K562 (cell line): Measurements from ENCODE around the gene FAM171A1. TPM values are rescaled to one million over a fixed set of nuclear protein-coding genes. Genes with fewer than 3 reads are reported as not detected.
A peak's percentile ranks its signal among the peaks of the same experiment; 100 is the strongest.

Experiments
- ATAC-seq: fragments of 200-7000 bp; cut with Tn5 transposase; 3 replicates; pipeline ENCODE4 v1.9.1; 2020; ENCODE audit warnings: moderate library complexity
- BruUV-seq: library from RNA; stranded (reverse); fragments of 400-500 nt; replicated peaks from 2 replicates; lab custom pipeline; 2021; lab: Mats Ljungman, UMichigan
- CTCF ChIA-PET: fragments of 300-600 bp; formaldehyde crosslinking; extraction: SDS; loops from one replicate; lab custom pipeline; 2021; ENCODE audit warnings: low intra/inter-chr PET ratio; lab: Yijun Ruan, JAX
- POLR2A ChIA-PET: fragments of 300-600, 350-650 bp; sonication (Branson Sonifier 250); formaldehyde crosslinking; extraction: SDS; loops from one replicate; lab custom pipeline; 2021; ENCODE audit warnings: antibody characterized with exemption, inconsistent platforms; lab: Yijun Ruan, JAX
- DNase-seq, 4 experiments: peaks; one replicate each; pipeline versions ENCODE4 v3.0.0 to v3.0.0-alpha.2; 2011 to 2018; ENCODE audit warnings: low spot score in 3 of 4, mixed read lengths in 3 of 4; ENCODE audit errors: extremely low read depth in 1 of 4
- FAIRE-seq: peaks from 2 replicates; lab custom pipeline; 2011; peaks lifted over from hg19 to GRCh38; lab: Jason Lieb, UNC
- H2AFZ ChIP-seq: 2 replicates; pipeline ENCODE4 v1.6.0; 2011; ENCODE audit warnings: low read depth, low read length, control low read depth, inconsistent platforms
- H3K27ac ChIP-seq: fragments of 200-600 bp; 3 replicates; pipeline ENCODE4 v1.8.0; 2011; ENCODE audit warnings: low read depth, mild to moderate bottlenecking, control low read depth, inconsistent platforms, low read length, moderate library complexity, mixed read lengths; ENCODE audit errors: extremely low read depth
- H3K27me3 ChIP-seq, 2 experiments: fragments of 300-600 bp in 1 of 2; 2 replicates in 1 of 2; 3 replicates in 1 of 2; pipeline versions ENCODE4 v1.6.0 to v1.8.0; 2011; ENCODE audit warnings: inconsistent platforms in 2 of 2, low read length in 2 of 2, mild to moderate bottlenecking in 1 of 2, mixed read lengths in 1 of 2, moderate library complexity in 1 of 2; ENCODE audit not compliant: control insufficient read depth in 2 of 2, insufficient read depth in 2 of 2
- H3K36me3 ChIP-seq: fragments of 300-600 bp; 3 replicates; pipeline ENCODE4 v1.8.0; 2011; ENCODE audit warnings: mild to moderate bottlenecking, low read length, inconsistent platforms; ENCODE audit not compliant: control insufficient read depth, insufficient read depth
- H3K4me1 ChIP-seq, 2 experiments: fragments of 200-600 bp in 1 of 2; replicated peaks in 1 of 2; 2 replicates in 1 of 2; 3 replicates in 1 of 2; pipeline versions ENCODE4 v1.5.1 to v1.8.0; 2011; ENCODE audit warnings: inconsistent platforms in 2 of 2, low read length in 2 of 2, mild to moderate bottlenecking in 1 of 2, mixed read lengths in 1 of 2, moderate library complexity in 1 of 2; ENCODE audit not compliant: control insufficient read depth in 2 of 2, insufficient read depth in 2 of 2
- H3K4me2 ChIP-seq: 2 replicates; pipeline ENCODE4 v1.6.1; 2011; ENCODE audit warnings: low read length, control low read depth, inconsistent platforms, mixed read lengths; ENCODE audit not compliant: insufficient read depth
- H3K4me3 ChIP-seq: fragments of 200-600 bp; sonication (generic), shearing (Covaris generic); 2 replicates; pipeline ENCODE4 v1.5.1; 2016; ENCODE audit warnings: control low read depth, inconsistent platforms
- H3K79me2 ChIP-seq: fragments of 200-600 bp; 3 replicates; pipeline ENCODE4 v1.8.0; 2011; ENCODE audit warnings: low read length, inconsistent platforms; ENCODE audit not compliant: control insufficient read depth, insufficient read depth
- H3K9ac ChIP-seq, 2 experiments: 2 replicates each; pipeline versions ENCODE4 v1.6.0 to v1.6.1; 2011; ENCODE audit warnings: low read depth in 2 of 2, low read length in 2 of 2, control low read depth in 1 of 2, inconsistent platforms in 1 of 2, mild to moderate bottlenecking in 1 of 2, mixed read lengths in 1 of 2; ENCODE audit not compliant: insufficient read depth in 1 of 2
- H3K9me1 ChIP-seq: one replicate; pipeline ENCODE4 v1.6.0; 2011; ENCODE audit warnings: inconsistent platforms, mild to moderate bottlenecking, low read length, moderate library complexity; ENCODE audit not compliant: control insufficient read depth, insufficient read depth
- H3K9me3 ChIP-seq: replicated peaks from 2 replicates; pipeline ENCODE4 v1.5.1; 2011; ENCODE audit warnings: low read depth, low read length, inconsistent platforms; ENCODE audit not compliant: control insufficient read depth, insufficient read depth
- H4K20me1 ChIP-seq: replicated peaks from 2 replicates; pipeline ENCODE4 v1.6.1; 2011; ENCODE audit warnings: low read length, inconsistent platforms, mixed read lengths; ENCODE audit not compliant: control insufficient read depth, insufficient read depth
- CBX8 ChIP-seq: fragments of 200-600 bp; sonication (generic); IDR thresholded peaks from 2 replicates; pipeline ENCODE4 v1.6.1; 2012; ENCODE audit warnings: borderline replicate concordance, mixed run types, low read depth, mild to moderate bottlenecking, moderate library complexity, mixed read lengths, low read length, control low read depth, inconsistent platforms; ENCODE audit not compliant: poor library complexity, severe bottlenecking; ENCODE audit errors: extremely low read depth
- DDX20 ChIP-seq: fragments of 450-650 bp; IDR thresholded peaks from 2 replicates; pipeline ENCODE4 v1.6.1; 2016; ENCODE audit warnings: missing genetic modification characterization, low read depth, mild to moderate bottlenecking, missing compliant biosample characterization, moderate library complexity
- PHF8 ChIP-seq: fragments of 200-600 bp; sonication (generic); IDR thresholded peaks from 2 replicates; pipeline ENCODE4 v1.6.1; 2012; ENCODE audit warnings: mixed run types, mild to moderate bottlenecking, inconsistent platforms, low read length, moderate library complexity, borderline replicate concordance
- RBBP5 ChIP-seq: fragments of 200-600 bp; sonication (generic); IDR thresholded peaks from 2 replicates; pipeline ENCODE4 v1.6.1; 2012; ENCODE audit warnings: borderline replicate concordance, mild to moderate bottlenecking, low read length, control low read depth, inconsistent platforms; ENCODE audit not compliant: insufficient read depth, poor library complexity, severe bottlenecking
- ZKSCAN8 ChIP-seq: fragments of 200-800 bp; sonication (Bioruptor generic); IDR thresholded peaks from 2 replicates; pipeline ENCODE4 v1.6.1; 2016; ENCODE audit warnings: missing genetic modification characterization, missing compliant biosample characterization
- ZZZ3 ChIP-seq: fragments of 450-650 bp; IDR thresholded peaks from 2 replicates; pipeline ENCODE4 v1.6.1; 2016; ENCODE audit warnings: antibody characterized with exemption, mild to moderate bottlenecking, moderate library complexity
- WGBS: fragments of 100-300 bp; shearing (Covaris generic); methylation state at CpG from one replicate; pipeline ENCODE4 v1.1.6; 2016; ENCODE audit warnings: low coverage, mixed read lengths; ENCODE audit not compliant: insufficient coverage; ENCODE audit errors: missing lambda C conversion rate; 5-methylcytosine and 5-hydroxymethylcytosine counted together
- in situ Hi-C: fragments of 300-500 bp; cut with MboI; formaldehyde crosslinking; loops from 4 replicates; pipeline ENCODE4 v1.15.0; 2018; ENCODE audit warnings: inconsistent platforms, mixed read lengths
- intact Hi-C: fragments of 100-400 bp; cut with micrococcal nuclease; formaldehyde crosslinking; loops from 2 replicates; pipeline ENCODE4 v1.14.2; 2022
- polyA plus RNA-seq, 8 experiments: library from polyadenylated mRNA; depleted of rRNA in 4 of 8; stranded (reverse) in 5 of 8; unstranded in 3 of 8; fragments of >200 nt; fragmentation: Nextera tagmentation in 2 of 8; fragmentation: Illumina TruSeq in 1 of 8; extraction: Ambion mirVana in 2 of 8; extraction: Trizol in 1 of 8; gene quantifications; 2 replicates each; pipeline versions ENCODE4 v1.2.1 to v1.2.3, GENCODE V29; 2011 to 2014; ENCODE audit warnings: inconsistent platforms in 1 of 8, missing spikeins in 1 of 8
- total RNA-seq, 7 experiments: library from RNA; depleted of rRNA in 6 of 7; stranded (reverse); fragments of >200 nt in 6 of 7; fragmentation: Illumina TruSeq in 2 of 7; extraction: Trizol in 2 of 7; gene quantifications; 2 replicates each; pipeline versions ENCODE4 v1.2.1 to v1.2.3, GENCODE V29; 2011 to 2021; ENCODE audit warnings: low replicate concordance in 1 of 7
- TF ChIP-seq, protein P1 (sequence below): fragments of 200-800 bp; sonication (Bioruptor generic); IDR thresholded peaks from 2 replicates; pipeline ENCODE4 v1.6.1; 2017; ENCODE audit warnings: missing genetic modification characterization, missing compliant biosample characterization
- TF ChIP-seq, protein P2 (sequence below): fragments of 450-650 bp; IDR thresholded peaks from 2 replicates; pipeline ENCODE4 v1.6.1; 2014; ENCODE audit warnings: low read depth, mild to moderate bottlenecking, moderate library complexity, borderline replicate concordance

Gene FAM171A1
- total and polyA plus RNA-seq, 9 of the 15 experiments (the other 6 are each of a cell fraction or from before 2014, with no cell fraction given), result 0.51 to 8.2 (median 4.8) TPM

DNA sequence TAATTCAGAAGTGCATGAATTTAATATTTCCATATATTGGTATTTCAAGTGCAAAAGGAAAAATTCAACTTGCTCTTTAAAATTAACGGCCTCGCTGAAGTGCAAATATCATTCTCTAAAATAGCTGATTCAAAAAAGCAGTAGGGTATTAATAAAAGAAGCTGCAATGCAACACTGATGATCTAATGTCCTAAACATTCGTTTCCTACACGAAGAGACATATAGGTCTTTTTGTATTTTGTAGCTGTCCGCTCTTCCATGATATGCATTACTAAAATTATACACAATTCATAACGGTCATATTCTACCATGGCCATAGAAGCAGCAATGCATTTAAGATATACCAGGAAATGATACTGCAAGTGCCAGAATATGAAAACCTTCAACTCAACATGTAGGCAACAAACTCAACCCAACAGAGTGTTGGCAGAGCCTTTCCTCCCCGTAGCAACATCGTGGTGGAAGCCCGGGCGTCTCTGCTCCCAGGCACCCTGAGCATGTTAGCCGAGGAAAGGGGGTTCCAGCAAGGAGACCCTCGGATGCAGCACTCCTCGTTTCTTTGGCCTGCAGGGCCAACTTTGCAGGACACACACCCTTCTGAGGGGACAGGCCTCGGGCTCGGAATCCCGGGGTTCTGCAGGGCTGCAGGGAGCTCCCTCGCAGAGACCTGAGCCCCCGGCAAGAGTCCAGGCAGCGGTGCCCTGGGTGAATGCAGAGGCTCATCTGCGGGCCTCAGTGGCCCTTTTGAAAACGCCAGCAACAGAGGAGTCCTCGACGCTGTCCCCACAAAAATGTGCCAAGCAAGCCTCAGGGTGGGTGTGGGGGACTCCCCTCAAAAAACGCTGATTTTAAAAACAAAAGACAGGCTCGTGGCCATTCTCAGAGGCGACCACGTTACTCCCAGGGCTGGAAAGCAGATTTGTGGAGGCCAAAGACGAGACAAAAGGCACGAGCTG lies 1.6 kb downstream of the FAM171A1 start (continued):
- peak; percentile 72 for TF ChIP-seq RBBP5
- TF ChIP-seq CBX8, result peak; percentile 38
- TF ChIP-seq, protein P1, sequence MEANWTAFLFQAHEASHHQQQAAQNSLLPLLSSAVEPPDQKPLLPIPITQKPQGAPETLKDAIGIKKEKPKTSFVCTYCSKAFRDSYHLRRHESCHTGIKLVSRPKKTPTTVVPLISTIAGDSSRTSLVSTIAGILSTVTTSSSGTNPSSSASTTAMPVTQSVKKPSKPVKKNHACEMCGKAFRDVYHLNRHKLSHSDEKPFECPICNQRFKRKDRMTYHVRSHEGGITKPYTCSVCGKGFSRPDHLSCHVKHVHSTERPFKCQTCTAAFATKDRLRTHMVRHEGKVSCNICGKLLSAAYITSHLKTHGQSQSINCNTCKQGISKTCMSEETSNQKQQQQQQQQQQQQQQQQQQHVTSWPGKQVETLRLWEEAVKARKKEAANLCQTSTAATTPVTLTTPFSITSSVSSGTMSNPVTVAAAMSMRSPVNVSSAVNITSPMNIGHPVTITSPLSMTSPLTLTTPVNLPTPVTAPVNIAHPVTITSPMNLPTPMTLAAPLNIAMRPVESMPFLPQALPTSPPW (CRISPR knock-in tag), result no peak

DNA sequence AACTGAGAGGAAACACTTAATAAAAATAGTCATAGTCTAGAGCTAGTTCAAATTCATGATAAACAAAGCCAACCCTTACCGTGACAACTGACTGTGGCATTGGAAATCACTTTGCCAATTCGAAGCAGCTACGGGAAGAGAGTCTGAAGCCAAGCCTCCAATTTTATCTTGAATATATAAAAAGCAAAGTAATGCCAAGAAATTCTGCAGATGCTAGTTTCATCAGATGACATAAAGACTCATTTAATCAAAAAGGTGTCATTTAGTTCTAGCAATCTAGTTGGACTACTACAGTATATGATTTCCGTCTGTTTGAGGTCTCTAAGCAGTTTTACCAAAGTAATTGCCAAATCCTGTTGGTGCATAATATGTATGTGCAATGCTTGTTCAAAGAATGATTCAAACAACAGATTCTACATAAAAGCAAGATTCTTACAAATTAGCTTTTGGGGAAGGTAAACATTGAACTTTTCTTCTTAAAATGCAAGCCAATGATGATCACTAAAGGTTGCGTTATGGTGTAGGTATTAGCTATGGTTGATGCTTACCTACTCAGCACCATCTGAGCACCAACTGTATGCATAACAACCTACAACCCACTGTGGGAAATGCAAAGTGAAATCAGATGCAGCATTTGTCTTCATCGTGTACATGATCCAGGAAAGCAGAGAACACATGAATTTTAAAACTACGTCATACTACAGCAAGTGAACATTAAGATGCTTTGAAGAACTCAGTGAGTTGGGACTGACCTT lies 2.8 kb downstream of the FAM171A1 start:
- 31% methylated on average over 7 of the region's 7 CpGs for WGBS
- peaks cover 14 to 32% of the 10 kb centered on the region in 2 experiments for H3K27me3 ChIP-seq
- H3K9ac ChIP-seq, result no peak overlapping the region
- H3K4me2 ChIP-seq, result no peak overlapping the region
- FAIRE-seq (no peak), ATAC-seq (no peak), DNase-seq (no peak)
- in situ Hi-C loops (no loop called here), intact Hi-C loops (loop anchor here (5.0 kb wide), 1 partner anchor 56 kb away; no protein-coding TSS in a partner anchor)
- no peaks in the 10 kb centered on the region for H3K9me1 ChIP-seq
- CTCF ChIA-PET, result no interaction called here
- H4K20me1 ChIP-seq, result no peaks in the 10 kb centered on the region
- no peaks in the 10 kb centered on the region; the same call in 2 of the 3 replicates for H3K79me2 ChIP-seq
- no peaks in the 10 kb centered on the region for H3K9me3 ChIP-seq
- H3K4me3 ChIP-seq, result no peak overlapping the region
- H3K27ac ChIP-seq, result no peak overlapping the region
- no peak overlapping the region for H2AFZ ChIP-seq
- peak; percentile 92 for TF ChIP-seq ZKSCAN8 (CRISPR knock-in tag)
- TF ChIP-seq PHF8, result no peak
- TF ChIP-seq DDX20, result no peak
- TF ChIP-seq, protein P2, sequence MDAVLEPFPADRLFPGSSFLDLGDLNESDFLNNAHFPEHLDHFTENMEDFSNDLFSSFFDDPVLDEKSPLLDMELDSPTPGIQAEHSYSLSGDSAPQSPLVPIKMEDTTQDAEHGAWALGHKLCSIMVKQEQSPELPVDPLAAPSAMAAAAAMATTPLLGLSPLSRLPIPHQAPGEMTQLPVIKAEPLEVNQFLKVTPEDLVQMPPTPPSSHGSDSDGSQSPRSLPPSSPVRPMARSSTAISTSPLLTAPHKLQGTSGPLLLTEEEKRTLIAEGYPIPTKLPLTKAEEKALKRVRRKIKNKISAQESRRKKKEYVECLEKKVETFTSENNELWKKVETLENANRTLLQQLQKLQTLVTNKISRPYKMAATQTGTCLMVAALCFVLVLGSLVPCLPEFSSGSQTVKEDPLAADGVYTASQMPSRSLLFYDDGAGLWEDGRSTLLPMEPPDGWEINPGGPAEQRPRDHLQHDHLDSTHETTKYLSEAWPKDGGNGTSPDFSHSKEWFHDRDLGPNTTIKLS, result no peak
- no peak for TF ChIP-seq ZZZ3
- POLR2A ChIA-PET, result interaction anchor here (1.0 to 1.1 kb wide), 2 partner anchors 18 to 22 kb away, joined by 3 read pairs; no protein-coding TSS in a partner anchor
- H3K4me1 ChIP-seq, result peaks cover 0 to 15% of the 10 kb centered on the region in 2 experiments; a peak in 3 of 5 replicates
- BruUV-seq, result TSS peak; percentile 38
- no peaks in the 10 kb centered on the region for H3K36me3 ChIP-seq
